CD14-positive monocyte (primary cell): Measurements from ENCODE around the gene TDRD3. TPM values are rescaled to one million over a fixed set of nuclear protein-coding genes. Genes with fewer than 3 reads are reported as not detected.

Source experiments
- DNase-seq, 3 donors: peaks; one replicate each; pipeline ENCODE4 v3.0.0-alpha.2; 2011 to 2022
- H2AFZ ChIP-seq: 2 replicates; pipeline ENCODE4 v1.6.0; 2012; ENCODE audit warnings: mild to moderate bottlenecking, low read depth, low read length, inconsistent platforms; ENCODE audit not compliant: insufficient read depth, poor library complexity, severe bottlenecking
- H3K27ac ChIP-seq, 2 donors: 1 replicate in 1 of 2; 2 replicates in 1 of 2; pipeline ENCODE4 v1.5.1; 2012 to 2013; ENCODE audit warnings: low read length in 2 of 2, control low read depth in 1 of 2, inconsistent platforms in 1 of 2, low read depth in 1 of 2, mild to moderate bottlenecking in 1 of 2
- H3K27me3 ChIP-seq, 2 donors: one replicate each; pipeline versions ENCODE4 v1.6.0 to v1.6.1; 2011 to 2013; ENCODE audit warnings: low read length in 2 of 2; ENCODE audit not compliant: control insufficient read depth in 2 of 2, insufficient read depth in 2 of 2
- H3K36me3 ChIP-seq, 2 donors: replicated peaks in 1 of 2; 1 replicate in 1 of 2; 2 replicates in 1 of 2; pipeline versions ENCODE4 v1.5.1 to v1.6.1; 2012 to 2013; ENCODE audit warnings: low read length in 2 of 2, control low read depth in 1 of 2, inconsistent platforms in 1 of 2, mild to moderate bottlenecking in 1 of 2; ENCODE audit not compliant: insufficient read depth in 2 of 2, control insufficient read depth in 1 of 2
- H3K4me1 ChIP-seq, 2 donors: 1 replicate in 1 of 2; 2 replicates in 1 of 2; pipeline versions ENCODE4 v1.5.1 to v1.6.1; 2012 to 2013; ENCODE audit warnings: low read length in 2 of 2, control low read depth in 1 of 2, inconsistent platforms in 1 of 2, mild to moderate bottlenecking in 1 of 2, moderate library complexity in 1 of 2; ENCODE audit not compliant: insufficient read depth in 2 of 2, control insufficient read depth in 1 of 2
- H3K4me2 ChIP-seq: replicated peaks from 2 replicates; pipeline ENCODE3; 2012; ENCODE audit warnings: low read length, moderate library complexity, mild to moderate bottlenecking; ENCODE audit not compliant: poor library complexity, severe bottlenecking; ENCODE audit errors: extremely low read depth
- H3K4me3 ChIP-seq, 3 experiments: fragments of 200-600 bp in 1 of 3; sonication (generic) in 1 of 3; replicated peaks in 1 of 3; 1 replicate in 2 of 3; 2 replicates in 1 of 3; pipeline ENCODE4 v1.5.1; 2011 to 2013; ENCODE audit warnings: low read length in 3 of 3, mild to moderate bottlenecking in 3 of 3, control low read depth in 2 of 3, low read depth in 2 of 3, inconsistent platforms in 1 of 3, moderate library complexity in 1 of 3
- H3K79me2 ChIP-seq: 2 replicates; pipeline ENCODE4 v1.6.0; 2012; ENCODE audit warnings: mild to moderate bottlenecking, control low read depth, inconsistent platforms, low read length, moderate library complexity; ENCODE audit not compliant: insufficient read depth
- H3K9ac ChIP-seq: 2 replicates; pipeline ENCODE4 v1.6.0; 2017; ENCODE audit warnings: low read length, mild to moderate bottlenecking; ENCODE audit not compliant: insufficient read depth, poor library complexity, severe bottlenecking
- H3K9me3 ChIP-seq, 2 donors: replicated peaks in 1 of 2; 1 replicate in 1 of 2; 2 replicates in 1 of 2; pipeline versions ENCODE4 v1.5.1 to v1.6.1; 2012 to 2013; ENCODE audit warnings: low read length in 2 of 2, control low read depth in 1 of 2; ENCODE audit not compliant: control insufficient read depth in 1 of 2, insufficient read depth in 1 of 2
- H4K20me1 ChIP-seq: 2 replicates; pipeline ENCODE4 v1.6.0; 2012; ENCODE audit warnings: mild to moderate bottlenecking, low read length, control low read depth, moderate library complexity; ENCODE audit not compliant: insufficient read depth
- H3K27ac Mint-ChIP-seq, 7 donors: one replicate each; pipeline ENCODE4 v1.8.0; 2020; ENCODE audit warnings: mild to moderate bottlenecking in 7 of 7, mixed read lengths in 7 of 7, moderate library complexity in 6 of 7, inconsistent platforms in 2 of 7
- H3K27me3 Mint-ChIP-seq, 3 donors: one replicate each; pipeline ENCODE4 v1.8.0; 2021 to 2022; ENCODE audit warnings: low read depth in 3 of 3, mild to moderate bottlenecking in 3 of 3, mixed read lengths in 3 of 3, moderate library complexity in 3 of 3, inconsistent platforms in 1 of 3
- H3K36me3 Mint-ChIP-seq, 2 donors: one replicate each; pipeline ENCODE4 v1.8.0; 2020; ENCODE audit warnings: mixed read lengths in 2 of 2, inconsistent platforms in 1 of 2, mild to moderate bottlenecking in 1 of 2
- H3K4me1 Mint-ChIP-seq: one replicate; pipeline ENCODE4 v1.8.0; 2020; ENCODE audit warnings: mild to moderate bottlenecking, mixed read lengths
- H3K4me3 Mint-ChIP-seq, 2 donors: one replicate each; pipeline ENCODE4 v1.8.0; 2020; ENCODE audit warnings: mild to moderate bottlenecking in 2 of 2, mixed read lengths in 2 of 2, moderate library complexity in 1 of 2
- H3K9me3 Mint-ChIP-seq, 7 donors: one replicate each; pipeline ENCODE4 v1.8.0; 2020 to 2022; ENCODE audit warnings: mixed read lengths in 7 of 7, mild to moderate bottlenecking in 6 of 7, moderate library complexity in 6 of 7, inconsistent platforms in 2 of 7
- CTCF ChIP-seq: fragments of 200-600 bp; IDR thresholded peaks from one replicate; pipeline ENCODE4 v1.8.0; 2022; ENCODE audit warnings: antibody characterized with exemption, mild to moderate bottlenecking
- WGBS: methylation state at CpG from one replicate; pipeline ENCODE4 v1.1.5; 2013; ENCODE audit warnings: missing lambda C conversion rate; ENCODE audit not compliant: insufficient coverage; 5-methylcytosine and 5-hydroxymethylcytosine counted together
- intact Hi-C, 2 donors: fragments of 100-400 bp; cut with micrococcal nuclease; formaldehyde crosslinking; loops; one replicate each; pipeline versions ENCODE4 v1.15.0 to v1.15.1; 2023
- polyA plus RNA-seq, 3 donors: library from polyadenylated mRNA; depleted of rRNA in 1 of 3; unstranded in 2 of 3; stranded (reverse) in 1 of 3; fragments of 300-500 nt in 2 of 3; fragments of >200 nt in 1 of 3; fragmentation: Illumina TruSeq in 2 of 3; gene quantifications; 1 replicate in 2 of 3; 2 replicates in 1 of 3; pipeline ENCODE4 v1.2.3, GENCODE V29; 2012 to 2021

The TDRD3 gene
- polyA plus RNA-seq, 3 donors, result 2.7 to 4.8 (median 4.7) TPM

GRCh38 chr13:60439201-60439600 lies 42.2 kb downstream of the TDRD3 start:
- Mint-ChIP-seq H3K27me3 (peaks cover 0 to 2% (median 0%) of the 10 kb centered on the region in 3 donors), H3K4me1 (no peaks in the 10 kb centered on the region), H3K36me3 (no peaks in the 10 kb centered on the region), H3K9me3 (peaks cover 0 to 11% (median 4%) of the 10 kb centered on the region in 7 donors), H3K4me3 (no peak overlapping the region), H3K27ac (no peak overlapping the region)
- H3K9ac ChIP-seq, result no peak overlapping the region
- no peaks in the 10 kb centered on the region for H3K79me2 ChIP-seq
- no peak overlapping the region for H3K27ac ChIP-seq
- no peaks in the 10 kb centered on the region for H3K9me3 ChIP-seq
- TF ChIP-seq CTCF, result no peak
- no CpG with 5 or more reads among the region's 2 CpGs for WGBS
- H3K4me2 ChIP-seq, result no peak overlapping the region
- H3K4me1 ChIP-seq, result no peaks in the 10 kb centered on the region
- no peak overlapping the region for H2AFZ ChIP-seq
- no peaks in the 10 kb centered on the region for H3K27me3 ChIP-seq
- H3K36me3 ChIP-seq, result no peaks in the 10 kb centered on the region
- H4K20me1 ChIP-seq, result no peaks in the 10 kb centered on the region
- intact Hi-C loops, result no loop called here
- no peak overlapping the region for H3K4me3 ChIP-seq
- no peak for DNase-seq

- Histone ChIP-seq H3K4me3 (no peak overlapping the region), H3K4me1 (no peaks in the 10 kb centered on the region), H4K20me1 (no peaks in the 10 kb centered on the region), H3K36me3 (no peaks in the 10 kb centered on the region), H3K79me2 (no peaks in the 10 kb centered on the region), H3K9me3 (no peaks in the 10 kb centered on the region), H3K4me2 (no peak overlapping the region), H2AFZ (no peak overlapping the region), H3K9ac (no peak overlapping the region), H3K27me3 (no peaks in the 10 kb centered on the region), H3K27ac (no peak overlapping the region)
- TF ChIP-seq CTCF, result no peak
- peaks cover 3 to 4% of the 10 kb centered on the region in 2 donors for H3K36me3 Mint-ChIP-seq
- H3K9me3 Mint-ChIP-seq, result peaks cover 0 to 3% (median 0%) of the 10 kb centered on the region in 7 donors
- intact Hi-C loops, result no loop called here
- H3K27me3 Mint-ChIP-seq, result peaks cover 0 to 2% (median 0%) of the 10 kb centered on the region in 3 donors
- no CpG with 5 or more reads among the region's 1 CpG for WGBS
- no peak overlapping the region for H3K27ac Mint-ChIP-seq
- no peaks in the 10 kb centered on the region for H3K4me1 Mint-ChIP-seq
- DNase-seq, result no peak
- H3K4me3 Mint-ChIP-seq, result no peak overlapping the region
Measured at GRCh38 chr13:60441761-60442160, 44.7 kb downstream of the TDRD3 start.
